A549 treated with RU486 at 1 μM for 4 hours (cell line): ENCODE data around the gene CA10. TPM values are rescaled to one million over a fixed set of nuclear protein-coding genes. Genes with fewer than 3 reads are reported as not detected.

Source experiments
- total RNA-seq: library from RNA; stranded (reverse); fragments of 200-300 nt; extraction: Qiagen RNA extraction; gene quantifications from 5 replicates; pipeline ENCODE4 v1.2.3, GENCODE V29; 2022; ENCODE audit warnings: low read depth

Gene CA10
- not detected in 5 replicates for total RNA-seq

DNA sequence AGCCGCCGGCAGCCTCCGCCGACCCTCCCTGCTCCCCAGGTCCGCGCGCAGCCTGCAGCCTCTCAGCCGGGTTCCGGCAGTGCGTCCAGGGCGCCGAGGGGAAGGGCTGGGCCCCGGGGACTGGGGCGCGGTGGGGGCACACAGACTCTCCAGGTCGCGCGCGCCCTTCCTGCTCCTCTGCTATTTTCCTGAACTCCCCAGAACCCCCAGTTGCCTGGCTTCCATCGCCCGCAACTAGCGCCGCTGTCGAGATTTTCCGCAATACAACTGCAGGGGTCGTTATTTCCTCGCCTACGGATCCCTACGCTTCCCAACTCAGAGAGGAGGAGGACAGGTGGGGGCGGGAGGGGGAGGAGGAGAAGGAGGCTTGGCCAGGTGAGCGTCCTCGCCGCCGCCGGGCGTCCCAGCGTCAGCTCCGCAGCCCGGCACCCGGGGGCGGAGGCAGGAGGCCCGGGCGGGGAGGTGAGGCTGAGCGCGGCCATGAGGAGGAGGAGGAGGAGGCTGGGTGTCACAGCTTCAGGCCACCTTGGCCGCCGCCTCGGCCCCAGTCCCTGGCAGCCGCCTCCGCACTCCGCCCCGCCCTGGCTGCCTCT lies at the start of gene CA10:
Gene CA10, minus strand, starts transcription at position 265 of the 593 bp plus-strand sequence.

